Jurkat, Clone E6-1 (cell line): ENCODE measurements around the gene RFNG.

ENCODE experiments used
- DNase-seq: peaks from one replicate; pipeline ENCODE4 v3.0.0-alpha.2; 2011; ENCODE audit warnings: low read depth, low spot score
- H3K4me3 ChIP-seq: 2 replicates; pipeline ENCODE4 v1.5.1; 2011; ENCODE audit warnings: mild to moderate bottlenecking, low read length, control low read depth, moderate library complexity

RFNG gene

DNA sequence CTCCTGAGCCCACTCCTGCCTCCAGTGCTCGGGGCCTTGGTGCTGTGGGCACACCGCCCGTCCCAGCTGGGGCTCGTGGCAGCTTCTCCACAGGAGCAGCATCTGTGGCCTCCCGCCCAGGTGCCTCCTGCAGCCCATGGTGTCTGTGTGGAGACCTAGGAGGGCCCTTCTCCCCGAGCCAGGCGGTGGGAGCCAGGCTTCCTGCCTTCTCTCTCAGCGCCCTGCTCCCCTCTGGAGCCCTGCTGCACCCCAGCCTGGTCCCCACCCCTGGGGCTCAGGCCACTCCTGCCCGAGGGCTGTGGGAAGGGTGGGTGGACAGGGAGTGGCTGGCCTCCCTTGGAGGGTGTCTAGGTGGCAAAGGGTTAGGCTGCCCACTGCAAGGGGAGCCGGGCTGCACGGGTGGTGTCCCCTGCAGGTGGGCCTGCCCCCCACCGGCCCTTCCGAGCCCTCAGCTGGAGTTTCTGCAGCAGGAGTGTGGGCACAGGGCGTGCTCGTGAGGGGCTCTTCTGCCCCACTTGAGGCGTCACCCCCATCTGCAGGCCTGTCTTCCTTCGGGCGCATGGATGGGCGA is 39.9 kb downstream of the RFNG start:
- DNase-seq, result no peak
- H3K4me3 ChIP-seq, result no peak overlapping the region

DNA sequence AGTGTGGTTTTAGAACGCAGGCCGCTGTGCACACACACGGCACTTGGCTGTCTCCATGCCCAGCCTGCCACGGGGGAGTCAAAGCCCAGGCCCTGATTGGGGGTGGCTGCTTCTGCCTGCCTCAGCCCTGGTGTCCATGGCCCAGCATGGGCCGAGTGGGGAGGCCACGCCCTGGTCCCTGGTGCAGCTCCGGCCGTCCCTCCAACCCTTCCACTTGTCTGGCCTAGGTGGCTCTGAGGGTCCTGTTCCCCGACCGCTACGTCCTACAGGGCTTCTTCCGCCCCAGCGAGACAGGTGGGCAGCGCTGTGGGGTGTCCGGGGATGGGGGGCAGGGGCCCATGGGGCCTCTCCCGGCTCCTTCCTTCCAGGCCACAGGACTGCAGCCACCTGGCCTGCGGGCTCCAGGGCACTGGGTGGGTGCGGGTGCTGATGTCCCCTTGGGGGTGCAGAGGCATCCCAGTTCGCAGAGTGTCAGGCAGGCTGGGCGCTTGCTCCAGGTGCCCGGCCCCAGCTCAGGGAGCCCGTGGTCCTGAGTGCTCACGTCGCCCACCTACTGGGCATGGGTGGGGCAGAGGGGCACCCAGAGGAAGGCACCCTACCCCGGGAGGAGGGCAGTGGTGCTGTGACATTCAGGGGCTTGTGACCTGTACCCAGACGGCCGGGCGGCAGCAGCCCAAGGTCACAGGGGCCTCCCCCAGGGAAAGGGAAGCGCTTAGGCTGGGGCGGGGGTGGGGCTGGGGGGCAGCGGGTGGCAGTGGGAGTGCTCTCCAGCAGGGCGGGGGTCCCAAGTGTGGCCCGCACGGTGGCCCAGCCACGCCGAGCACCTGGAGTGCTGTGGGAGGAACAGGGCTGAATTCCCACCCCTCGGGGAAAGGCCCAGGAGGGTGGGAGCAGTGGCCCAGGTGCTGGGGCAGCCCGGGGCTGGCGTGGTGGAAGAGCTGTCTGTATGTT is 40.8 kb downstream of the RFNG start:
- no peak overlapping the region for H3K4me3 ChIP-seq
- DNase-seq, result no peak

DNA sequence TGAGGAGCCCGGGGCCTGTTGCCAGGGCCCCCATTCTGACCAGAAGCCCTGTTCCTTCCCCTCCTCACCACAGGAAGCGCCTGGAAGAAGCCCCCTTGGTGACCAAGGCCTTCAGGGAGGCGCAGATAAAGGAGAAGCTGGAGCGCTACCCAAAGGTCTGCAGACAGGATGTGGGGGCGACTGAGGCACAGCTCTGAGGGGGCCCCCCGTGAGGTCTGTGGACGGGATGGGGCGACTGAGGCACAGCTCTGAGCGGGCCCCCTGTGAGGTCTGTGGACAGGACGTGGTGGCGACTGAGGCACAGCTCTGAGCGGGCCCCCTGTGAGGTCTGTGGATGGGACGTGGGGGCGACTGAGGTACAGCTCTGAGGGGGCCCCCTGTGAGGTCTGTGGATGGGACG is 42.2 kb downstream of the RFNG start:
- no peak for DNase-seq
- no peak overlapping the region for H3K4me3 ChIP-seq

DNA sequence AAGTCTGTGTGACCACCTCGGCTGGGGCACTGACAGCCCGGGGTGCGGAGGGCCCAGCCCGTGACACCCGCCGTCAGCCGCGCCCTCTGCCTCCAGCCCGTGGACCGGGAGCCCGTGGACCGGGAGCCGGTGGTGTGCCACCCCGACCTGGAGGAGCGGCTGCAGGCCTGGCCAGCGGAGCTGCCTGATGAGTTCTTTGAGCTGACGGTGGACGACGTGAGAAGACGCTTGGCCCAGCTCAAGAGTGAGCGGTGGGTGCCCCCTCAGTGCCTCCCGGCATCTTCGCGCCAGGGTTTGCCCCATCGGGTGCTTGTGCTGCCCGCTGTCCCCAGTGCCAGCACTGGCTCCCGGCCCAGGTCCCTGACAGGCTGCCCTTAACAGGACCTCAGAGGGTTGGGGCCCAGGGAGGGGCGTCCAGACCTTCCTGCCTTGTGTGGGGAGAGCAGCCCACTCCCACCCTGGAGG is 42.6 kb downstream of the RFNG start:
- no peak for DNase-seq
- H3K4me3 ChIP-seq, result no peak overlapping the region

DNA sequence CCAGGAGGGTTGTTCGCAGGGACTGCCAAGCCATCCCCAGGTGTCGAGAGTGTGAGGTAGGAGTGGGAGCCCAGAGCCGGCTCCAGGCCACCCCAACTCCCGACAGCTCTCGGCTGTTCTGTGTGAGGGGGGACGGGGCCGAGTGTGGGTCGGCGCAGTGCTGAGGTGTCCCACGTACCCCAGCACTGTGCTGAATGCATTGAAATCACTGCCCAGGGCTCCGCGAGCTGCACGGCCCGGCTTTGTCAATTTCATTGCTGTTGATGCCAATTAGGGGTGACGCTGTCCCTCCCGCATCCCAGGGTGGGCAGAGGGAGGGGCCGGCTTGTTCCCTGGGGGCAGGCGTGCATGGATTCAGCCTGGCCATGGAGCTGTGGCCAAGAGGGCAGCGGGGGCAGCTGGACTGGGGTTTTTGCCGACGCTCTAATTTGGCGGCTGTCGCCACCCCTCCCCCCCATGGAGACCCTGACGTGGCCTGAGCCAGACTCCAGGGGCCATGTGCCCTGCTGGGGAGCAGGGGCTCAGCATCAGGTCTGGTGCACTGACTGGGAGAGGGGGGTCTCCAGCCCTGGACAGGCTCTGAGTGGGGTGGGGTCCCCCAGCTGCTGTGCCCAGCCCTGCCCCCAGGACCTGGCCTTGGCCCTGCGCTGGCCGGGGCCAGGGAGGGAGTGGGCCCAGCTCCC is 43.2 kb downstream of the RFNG start:
- no peak for DNase-seq
- H3K4me3 ChIP-seq, result no peak overlapping the region

DNA sequence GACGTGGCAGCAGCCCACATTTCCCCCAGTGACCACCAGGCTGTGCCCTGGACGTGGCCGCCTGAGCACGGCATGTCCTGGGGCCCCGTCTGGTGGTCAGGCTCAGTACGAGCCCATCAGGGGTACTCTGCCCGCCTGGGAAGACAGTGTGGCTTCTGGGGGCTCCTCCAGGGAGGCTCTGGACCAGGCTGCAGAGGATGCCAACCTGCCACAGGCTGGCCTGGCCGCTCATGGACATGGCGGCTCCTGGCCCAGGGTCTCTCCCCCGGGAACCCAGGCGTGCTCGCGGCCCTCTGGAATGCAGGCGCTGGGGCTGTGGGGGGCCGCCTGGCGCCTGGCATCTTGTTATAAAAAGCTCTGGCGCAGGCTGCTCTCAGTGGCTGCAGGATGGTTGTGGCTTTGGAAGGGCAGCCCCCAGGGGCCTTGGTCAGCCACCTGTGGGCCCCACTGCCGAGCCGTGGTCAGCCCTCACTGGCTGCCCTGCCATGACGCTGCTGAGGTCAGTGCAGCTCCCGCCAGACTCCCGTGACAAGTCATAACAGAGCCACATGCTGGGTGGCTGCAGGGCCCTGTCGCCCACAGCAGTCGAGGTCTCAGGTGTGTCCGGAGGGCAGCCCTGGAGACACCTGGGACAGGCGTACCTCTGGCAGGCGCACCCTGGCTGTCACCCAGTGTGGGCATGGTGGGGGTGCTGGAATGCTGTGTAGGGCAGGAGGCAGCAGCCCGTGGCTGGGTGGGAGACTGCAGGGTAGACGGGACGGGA is 43.9 kb downstream of the RFNG start:
- H3K4me3 ChIP-seq, result no peak overlapping the region
- no peak for DNase-seq

DNA sequence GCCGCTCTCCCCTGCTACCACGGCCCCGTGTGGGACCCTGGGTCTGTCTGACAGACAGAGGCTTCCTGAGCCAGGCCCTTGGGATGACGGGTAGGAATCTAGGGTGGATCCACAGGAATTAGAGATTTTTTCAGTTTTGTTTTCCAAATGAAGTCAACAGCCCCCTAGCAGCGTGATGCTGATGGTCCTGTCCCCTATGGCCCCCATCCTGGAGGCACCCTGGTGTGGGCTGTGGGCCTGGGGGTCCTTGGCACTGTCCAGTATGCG is 44.5 kb downstream of the RFNG start:
- DNase-seq, result no peak
- no peak overlapping the region for H3K4me3 ChIP-seq

DNA sequence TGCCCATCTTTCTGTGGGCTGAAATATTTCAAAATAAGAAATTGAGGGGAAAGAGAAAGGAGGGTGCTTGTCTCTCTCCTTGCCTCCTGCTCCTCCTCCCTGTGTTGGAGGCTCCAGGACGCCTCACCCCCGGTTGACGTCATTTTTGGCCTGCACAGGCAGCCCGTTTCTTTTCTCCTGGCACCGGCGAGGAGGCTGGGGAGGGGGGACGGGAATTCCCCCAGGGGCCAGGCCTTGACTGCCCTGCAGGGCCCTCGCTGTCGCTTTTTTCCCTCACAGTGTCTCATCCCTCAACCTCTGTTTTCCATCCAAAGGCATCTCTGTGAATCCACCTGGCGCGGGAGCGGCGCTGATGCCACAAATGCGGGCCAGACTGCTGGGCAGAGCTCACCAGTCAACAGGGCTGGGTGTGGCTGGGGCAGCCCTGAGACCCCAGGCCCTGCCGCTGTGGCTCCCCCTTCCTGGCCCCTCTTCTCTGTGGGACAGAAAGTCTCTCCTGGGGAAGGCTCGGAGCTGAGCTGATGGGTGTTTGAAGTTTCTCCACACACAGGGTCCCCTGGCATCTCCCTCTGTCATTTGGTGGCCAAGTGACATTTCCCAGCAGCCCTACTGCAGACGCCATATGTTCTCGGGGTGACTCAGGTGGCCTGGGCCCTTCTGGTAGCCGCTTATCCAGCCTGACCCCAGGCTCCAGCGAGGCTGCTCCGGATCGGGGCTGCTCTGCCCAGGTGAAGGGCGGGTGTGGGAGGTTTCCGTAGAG is 45.0 kb downstream of the RFNG start:
- no peak for DNase-seq

DNA sequence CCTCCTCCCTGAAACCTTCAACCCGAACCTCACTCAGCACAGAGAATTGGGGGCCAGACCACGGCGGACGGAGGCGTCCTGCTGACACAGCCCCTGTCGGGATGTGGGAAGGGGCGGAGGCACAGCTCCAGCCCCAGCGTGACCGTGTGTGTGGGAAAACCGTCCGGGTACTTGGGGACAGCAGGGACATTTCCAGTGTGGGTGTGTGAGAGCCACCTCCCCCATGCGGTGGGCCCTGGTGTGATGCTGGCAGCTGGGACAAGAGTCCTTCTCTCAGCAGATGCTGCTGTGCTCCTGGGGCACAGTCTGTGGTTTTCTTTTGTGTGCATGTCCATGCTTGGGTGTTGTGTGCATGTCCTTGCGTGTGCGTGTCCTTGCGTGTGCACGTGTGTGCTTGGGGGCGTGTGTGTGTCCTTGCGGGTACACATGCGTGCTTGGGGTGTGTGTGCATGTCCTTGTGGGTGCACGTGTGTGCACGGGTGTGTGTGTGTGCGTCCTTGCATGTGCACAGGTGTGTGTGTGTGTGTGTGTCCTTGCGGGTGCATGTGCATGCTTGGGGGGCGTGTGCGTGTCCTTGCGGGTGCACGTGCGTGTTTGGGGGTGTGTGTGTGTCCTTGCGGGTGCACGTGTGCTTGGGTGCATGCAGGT is 45.8 kb downstream of the RFNG start:
- H3K4me3 ChIP-seq, result no peak overlapping the region
- no peak for DNase-seq

More for the DNA sequence above, 45.0 kb downstream of the RFNG start:
- H3K4me3 ChIP-seq, result no peak overlapping the region

DNA sequence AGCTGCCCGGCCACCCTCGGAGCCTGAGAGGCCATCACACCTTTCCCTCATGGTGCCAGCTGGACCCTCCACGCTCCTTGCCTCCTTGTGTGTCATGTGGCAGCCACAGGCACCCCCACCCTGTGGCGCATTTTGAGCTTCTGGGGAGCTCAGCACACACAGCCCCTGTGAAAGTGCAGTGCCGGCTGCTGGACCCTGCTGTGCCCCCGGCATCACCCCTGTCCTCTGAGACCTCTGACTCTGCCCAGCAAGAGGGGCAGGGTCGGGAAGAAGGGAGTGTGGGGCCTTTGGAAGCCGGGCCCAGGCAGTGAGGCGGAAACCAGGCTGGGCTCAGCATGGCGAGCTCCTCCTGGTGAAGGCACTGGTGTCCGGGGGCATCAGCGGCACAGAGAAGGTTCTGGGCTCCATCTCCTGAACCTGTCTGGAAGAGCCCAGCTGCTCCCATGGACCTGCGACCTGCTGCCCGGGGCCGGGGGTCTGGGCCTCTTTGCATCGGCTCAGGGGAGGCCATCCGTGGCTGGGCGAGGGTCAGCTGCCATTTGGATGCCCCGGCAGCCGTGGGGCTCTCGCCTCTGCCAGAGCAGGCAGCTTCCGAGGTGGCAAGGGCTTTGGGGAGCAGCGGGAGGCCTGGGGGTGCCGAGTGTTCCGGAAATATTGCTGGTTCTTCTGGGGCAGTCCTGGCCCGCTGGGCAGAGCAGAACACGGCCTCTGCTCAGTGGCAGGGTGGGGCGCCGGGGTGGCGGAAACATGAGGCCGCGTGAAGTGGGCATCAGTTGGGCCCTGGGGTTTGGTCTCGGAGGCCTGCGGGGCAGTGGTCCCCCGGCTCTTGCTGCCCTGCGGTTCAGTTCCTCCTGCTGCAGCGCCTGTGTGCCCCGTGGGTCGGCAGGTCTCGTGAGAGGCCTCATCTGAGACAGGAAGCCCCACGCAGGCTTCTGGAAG is 46.8 kb downstream of the RFNG start:
- no peak overlapping the region for H3K4me3 ChIP-seq
- DNase-seq, result no peak

DNA sequence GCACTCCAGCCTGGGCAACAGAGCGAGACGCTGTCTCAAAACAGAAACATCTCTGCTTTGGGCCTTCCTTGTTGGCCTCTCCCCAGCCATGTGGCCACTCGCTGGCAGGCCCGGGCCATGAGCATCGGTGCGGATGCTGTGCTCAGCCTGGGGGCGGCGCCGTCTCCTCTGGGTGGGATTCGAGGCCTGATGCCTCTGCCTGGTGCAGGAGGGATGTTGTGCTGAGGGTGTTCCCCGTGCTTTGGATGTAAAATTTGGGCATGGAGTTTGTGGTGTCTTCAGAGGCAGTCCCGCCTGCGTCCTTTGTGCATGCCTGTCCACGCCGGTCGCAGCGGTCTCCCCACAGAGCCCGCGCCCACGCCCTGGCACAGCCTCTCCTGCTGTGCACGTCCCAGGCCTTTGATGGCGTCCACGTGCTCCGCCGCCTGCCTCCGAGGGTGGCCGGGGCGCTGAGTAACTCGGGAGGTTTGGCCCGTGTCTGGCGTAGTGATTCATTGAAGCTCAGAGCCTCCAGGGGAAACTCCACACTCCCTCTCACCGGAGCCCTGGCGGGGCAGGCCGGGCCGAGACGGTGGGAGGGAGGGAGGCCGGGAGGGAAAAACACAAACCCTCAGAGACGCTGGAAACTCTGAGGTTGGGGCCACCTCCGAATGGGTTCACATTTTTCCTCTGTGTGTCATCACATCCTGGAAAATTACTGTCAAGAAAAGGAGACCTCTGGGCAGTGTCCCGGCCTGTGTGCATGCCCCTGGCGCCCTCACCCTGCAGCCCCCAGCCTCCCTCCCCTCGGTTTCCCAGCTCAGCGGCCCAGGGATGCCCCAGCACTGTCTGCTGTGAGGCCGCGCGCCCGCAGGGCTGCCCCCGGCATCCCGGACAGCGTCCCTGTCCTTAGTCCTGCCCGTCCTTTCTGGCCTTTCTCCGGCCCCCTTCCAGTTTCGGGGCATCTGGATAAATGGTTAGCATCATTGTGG is 47.9 kb downstream of the RFNG start:
- no peak overlapping the region for H3K4me3 ChIP-seq
- no peak for DNase-seq

DNA sequence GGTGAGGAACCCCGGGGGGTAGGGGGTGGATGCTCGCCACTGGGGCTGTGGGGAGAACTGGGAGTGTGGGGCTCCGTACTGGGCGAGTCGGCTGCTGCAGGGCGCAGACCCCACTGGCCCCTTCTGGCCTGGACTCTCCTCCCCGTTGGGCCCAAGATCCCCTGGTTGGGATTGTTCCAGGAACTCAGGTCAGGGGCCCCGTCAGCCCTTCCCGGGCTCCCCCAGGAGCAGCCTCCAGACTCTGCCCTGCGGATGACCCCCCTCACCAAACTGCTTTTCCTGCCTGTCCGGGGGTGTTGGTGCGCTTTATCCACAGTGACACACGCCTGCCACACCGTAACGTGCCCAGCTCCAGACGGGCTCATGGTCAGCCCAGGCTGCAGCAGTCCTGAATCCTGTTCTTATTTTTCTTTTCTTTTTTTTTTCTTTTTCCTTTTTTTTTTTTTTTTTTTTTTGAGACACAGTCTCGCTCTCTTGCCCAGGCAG is 50.0 kb downstream of the RFNG start:
- no peak overlapping the region for H3K4me3 ChIP-seq
- no peak for DNase-seq

DNA sequence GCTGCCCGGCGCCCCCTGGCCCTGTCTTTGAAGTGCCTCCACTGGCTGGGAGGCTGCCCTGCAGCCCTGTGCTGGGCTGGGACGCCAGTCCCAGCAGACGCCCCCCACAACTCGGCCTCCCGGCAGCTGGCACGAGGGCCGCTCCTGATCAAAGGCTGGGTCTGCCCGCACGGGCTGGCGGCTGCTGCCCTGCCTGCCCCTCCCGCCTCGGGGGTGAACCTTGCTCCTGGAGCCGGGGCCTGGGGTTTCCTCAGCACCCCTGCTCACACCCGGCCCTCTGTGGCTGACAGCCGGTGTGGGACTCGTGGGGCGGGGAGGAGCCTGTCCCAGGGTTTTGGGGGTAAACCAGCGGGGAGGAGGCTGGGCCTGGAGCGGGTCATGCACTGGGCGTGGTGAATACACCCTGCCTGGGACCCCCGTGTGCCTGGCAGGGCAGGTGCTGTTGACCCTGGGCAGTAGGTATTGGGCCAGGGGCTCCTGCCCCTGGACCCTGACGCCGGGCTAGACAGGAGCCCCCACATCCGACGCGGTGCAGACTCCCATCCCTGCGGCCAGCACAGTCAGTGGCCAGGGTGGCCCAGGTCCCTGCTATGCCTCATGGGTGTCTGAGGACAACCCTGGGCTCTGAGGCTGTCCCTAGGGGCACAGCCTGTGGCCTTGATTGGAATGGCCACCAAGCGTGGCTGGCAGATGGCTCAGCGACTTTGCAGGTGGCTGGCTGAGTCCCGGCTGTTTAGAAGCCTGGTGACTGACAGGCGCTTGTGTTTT is 50.6 kb downstream of the RFNG start:
- H3K4me3 ChIP-seq, result no peak overlapping the region
- no peak for DNase-seq

DNA sequence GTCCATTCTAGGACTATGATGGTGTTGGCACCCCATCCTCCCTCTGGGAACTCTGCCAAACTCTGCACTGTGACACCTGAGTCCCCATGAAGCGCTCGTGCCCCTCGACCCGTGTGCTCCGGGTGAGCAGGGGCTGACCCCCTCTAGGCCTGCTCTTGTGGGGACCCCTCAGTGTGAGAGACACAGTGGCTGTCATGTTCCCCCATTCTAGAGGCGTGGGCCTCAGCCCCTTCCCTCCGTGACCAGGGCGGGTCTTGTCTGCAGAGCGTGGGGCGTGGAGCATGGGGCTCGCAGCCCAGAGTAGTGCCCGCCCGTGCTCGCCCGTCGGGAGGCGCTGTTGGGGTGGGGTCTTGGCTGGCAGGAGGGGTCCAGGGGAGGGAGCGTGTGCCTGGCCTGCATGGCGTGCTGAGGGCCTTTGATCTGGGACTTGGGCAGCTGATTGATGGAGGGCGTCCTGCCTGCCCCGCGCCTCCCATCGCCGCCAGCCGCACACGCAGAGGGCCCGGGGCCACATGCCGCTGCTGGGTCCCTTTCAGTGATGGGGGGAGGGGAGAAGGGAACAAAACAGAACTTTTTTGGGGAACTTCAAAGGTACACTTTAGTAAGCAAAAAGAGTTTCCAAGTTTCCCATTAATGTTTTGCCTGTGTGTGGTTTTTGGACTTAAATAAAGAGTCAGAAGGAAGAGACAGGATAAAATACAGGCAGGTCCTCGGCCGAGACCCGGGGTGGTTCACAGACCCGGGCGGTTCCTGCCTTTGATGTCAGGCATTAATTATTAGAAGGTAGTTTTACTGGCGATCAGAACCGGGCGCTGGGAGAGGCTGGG is 51.4 kb downstream of the RFNG start:
- no peak for DNase-seq
- no peak overlapping the region for H3K4me3 ChIP-seq

DNA sequence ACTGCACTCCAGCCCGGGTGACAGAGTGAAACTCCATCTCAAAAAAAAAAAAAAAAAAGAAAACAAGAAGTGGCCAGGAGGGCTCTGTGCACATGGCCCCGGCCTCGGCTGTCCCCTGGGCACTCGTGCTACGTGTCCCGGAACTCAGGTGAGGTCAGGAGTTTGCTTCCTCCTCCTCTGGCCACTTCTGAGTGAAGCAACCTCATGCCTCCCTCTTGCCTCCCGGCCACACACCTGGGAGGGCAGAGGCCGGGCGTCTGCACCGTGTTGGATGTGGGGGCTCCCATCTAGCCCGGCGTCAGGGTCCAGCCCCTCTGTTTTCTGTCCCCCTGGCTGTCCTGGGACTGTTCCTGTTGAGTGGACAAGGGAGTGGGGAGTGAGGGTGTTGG is 52.0 kb downstream of the RFNG start:
- no peak overlapping the region for H3K4me3 ChIP-seq
- DNase-seq, result no peak
